GM19372 (cell line): ENCODE results near the gene PTPRM.

Source experiments
- ATAC-seq: cut with Tn5 transposase; IDR thresholded peaks from one replicate; pipeline ENCODE4 v1.9.1; 2021; ENCODE audit warnings: mild to moderate bottlenecking, low read depth, moderate library complexity; ENCODE audit not compliant: unreplicated experiment

The PTPRM gene

GRCh38 chr18:8177330-8178016 lies 610.4 kb downstream of the PTPRM start:
- ATAC-seq: no peak

DNA sequence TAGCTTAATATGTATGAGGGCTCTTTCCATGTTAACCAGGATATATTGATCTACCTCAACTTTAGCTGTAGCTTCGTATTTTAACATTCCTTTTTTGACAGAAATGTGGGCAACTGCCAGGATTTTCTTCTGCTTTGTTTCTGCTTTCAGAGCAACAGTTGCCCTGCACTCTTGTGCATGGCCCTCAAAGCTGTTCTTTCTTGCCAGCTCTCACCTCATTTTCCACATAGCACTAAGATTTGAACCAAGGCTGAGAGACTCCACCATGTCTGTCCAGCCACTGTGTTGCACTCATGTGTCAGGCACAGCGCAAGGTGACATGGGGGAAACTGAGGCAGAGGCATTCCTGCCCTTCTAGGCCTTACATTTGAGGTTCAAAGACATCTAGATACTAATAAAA lies 619.3 kb downstream of the PTPRM start:
- no peak for ATAC-seq

- ATAC-seq: no peak
Measured at GRCh38 chr18:8188184-8188583, 621.1 kb downstream of the PTPRM start.

GRCh38 chr18:8190980-8191379 lies 623.9 kb downstream of the PTPRM start:
- ATAC-seq: no peak

DNA sequence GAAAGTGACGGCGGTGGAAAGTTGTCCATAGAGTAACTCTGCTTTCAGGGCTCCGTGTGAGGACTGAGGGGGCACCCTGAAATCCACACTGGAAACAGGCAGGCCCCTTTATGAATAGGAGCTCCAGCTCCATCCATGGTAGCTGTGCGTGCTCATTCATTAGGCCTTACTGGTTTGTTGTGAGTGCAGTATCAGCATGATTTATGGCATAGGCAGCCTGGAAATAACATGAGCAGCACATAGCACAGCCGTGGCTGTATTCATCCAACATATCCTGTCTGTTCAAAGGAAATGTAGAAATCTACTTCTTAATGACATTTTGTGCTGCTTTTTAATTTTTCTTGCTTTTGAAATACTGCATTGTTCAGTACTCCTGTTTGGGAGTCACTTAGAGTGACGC lies 627.3 kb downstream of the PTPRM start:
- ATAC-seq: no peak

DNA sequence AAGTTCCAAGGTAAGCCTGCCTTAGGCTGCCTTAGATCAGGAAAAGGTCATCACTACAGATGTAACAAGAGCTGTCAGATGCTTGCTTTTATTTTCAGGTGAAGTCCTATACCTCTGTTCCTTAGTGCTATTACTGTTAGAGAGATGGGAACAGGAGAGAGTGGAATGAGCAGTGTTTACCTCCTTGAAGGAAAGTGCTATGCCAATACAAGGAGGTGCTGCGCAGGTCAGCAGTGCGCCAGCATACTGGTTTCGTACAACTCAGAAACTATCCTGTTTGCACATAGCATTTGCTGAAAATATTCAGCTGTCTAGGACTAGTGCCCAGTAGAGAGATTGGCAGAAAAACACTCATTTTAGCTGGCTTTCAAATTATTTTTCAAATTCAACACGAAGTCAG lies 629.1 kb downstream of the PTPRM start:
- ATAC-seq: no peak

- no peak for ATAC-seq
Measured at GRCh38 chr18:8197499-8197898, 630.4 kb downstream of the PTPRM start.

- no peak for ATAC-seq
Measured at GRCh38 chr18:8207996-8208395, 640.9 kb downstream of the PTPRM start.

DNA sequence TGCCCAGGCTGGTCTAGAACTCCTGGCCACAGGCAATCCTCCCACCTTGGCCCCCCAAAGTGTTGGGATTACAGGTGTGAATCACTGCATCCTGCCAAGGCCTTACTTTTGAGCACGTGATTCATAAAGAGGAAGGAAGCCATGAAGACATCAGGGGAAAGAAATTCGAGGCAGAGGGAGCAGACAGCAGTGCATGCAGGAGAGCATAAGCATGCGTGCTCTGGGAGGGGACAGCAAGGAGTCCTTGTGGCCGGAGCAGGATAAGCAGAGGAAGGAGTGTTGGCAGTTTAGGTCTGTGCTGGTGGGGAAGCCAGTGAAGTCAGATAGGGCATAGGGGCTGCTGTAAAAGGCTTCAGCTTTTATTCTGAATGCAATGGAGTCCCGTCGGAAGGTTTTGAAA lies 641.6 kb downstream of the PTPRM start:
- no peak for ATAC-seq

DNA sequence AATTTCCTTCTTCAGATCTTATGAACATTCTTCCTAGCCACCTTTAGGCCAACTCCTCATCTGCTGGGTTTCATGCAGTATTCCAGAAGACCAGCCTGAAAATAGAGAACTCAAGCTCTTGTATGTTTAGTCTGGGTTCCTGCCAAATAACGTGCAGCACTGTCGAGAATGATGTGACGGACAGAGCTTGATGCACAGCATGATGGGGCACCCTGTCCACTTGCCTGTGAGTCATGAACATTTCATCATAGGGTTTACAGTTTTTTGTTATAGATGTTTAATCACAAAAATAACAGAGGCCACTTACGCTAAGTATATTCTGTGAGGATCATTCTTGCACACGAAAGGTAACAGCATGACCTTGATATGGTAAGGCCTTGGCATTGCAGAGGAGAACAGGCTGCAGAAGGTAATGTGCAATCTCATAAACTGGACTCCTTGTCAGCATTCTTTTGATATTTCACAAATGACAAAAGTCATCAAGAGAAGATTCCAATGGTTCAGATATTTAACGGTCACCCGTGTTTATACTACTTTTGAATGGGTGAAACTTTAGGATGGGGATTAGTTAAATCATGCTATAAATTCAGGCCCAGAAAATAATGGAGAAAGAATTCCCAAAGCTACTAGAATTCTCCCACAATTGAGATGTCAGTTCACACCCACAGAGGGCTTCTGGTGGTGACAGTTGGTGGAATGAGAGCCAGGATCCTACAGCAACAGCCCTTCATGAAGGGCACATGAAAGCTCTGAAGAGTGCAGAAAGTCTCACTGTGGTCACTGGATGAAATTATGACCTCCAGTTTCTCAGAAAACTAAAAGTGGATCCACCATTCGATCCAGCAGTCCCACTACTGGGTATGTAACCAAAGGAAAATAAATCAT lies 646.0 kb downstream of the PTPRM start:
- ATAC-seq: no peak

DNA sequence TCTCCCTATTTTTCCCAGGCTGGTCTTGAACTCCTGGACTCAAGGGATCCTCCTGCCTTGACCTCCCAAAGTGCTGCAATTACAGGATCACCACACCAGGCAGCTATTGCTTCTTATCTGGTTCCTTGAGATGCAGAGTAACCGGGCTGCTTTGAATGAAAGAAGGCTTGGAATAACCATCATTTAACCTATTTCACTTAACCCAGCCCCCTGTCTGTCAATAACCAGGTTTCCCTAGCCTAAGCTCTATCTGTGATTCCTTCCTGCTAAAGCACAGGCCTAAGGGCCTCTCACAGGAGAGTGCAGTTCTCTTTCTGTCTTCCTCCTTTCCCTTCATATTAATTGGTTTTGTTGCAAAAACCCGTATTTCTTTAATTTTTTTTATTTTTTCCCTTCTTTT lies 648.6 kb downstream of the PTPRM start:
- ATAC-seq: no peak

- ATAC-seq: no peak
Measured at GRCh38 chr18:8217051-8217564, 650.0 kb downstream of the PTPRM start.

DNA sequence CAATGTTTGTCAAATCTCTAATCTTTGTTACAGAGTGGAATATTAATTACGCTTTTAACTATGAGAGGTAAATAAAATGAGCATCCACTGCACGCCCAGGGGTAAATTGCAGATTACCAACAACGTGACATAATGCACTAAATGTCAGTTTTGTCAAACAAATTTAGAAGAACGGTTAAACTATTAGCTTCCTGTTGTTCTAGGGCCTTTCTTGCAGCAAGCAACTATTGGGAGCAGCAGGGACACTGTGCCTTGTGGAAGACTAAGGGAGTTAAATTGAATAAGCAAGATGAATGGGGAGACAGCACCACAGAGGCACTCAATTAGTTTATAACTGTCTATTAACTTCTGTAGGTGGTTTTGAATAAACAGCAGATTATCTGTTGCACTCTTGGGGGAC lies 651.1 kb downstream of the PTPRM start:
- ATAC-seq: no peak

- no peak for ATAC-seq
Measured at GRCh38 chr18:8221452-8221851, 654.3 kb downstream of the PTPRM start.

DNA sequence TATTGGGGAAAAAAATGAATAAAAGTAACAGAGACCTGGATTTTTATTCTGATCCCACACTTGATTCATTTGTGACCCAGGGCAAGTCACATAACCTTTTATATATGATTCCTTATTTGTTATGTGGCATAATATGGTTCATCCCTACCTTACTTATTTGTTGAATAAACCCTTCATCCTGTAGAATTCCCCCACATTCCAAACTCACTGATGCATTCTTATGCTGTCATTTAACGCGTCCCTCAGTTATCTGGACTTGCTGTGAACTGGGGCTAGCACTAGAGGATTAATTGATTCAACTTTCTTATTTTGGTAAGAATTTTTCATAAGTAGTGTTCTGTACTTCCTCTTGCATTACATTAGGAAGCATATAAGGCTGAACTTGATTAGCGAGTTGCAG lies 657.5 kb downstream of the PTPRM start:
- no peak for ATAC-seq

DNA sequence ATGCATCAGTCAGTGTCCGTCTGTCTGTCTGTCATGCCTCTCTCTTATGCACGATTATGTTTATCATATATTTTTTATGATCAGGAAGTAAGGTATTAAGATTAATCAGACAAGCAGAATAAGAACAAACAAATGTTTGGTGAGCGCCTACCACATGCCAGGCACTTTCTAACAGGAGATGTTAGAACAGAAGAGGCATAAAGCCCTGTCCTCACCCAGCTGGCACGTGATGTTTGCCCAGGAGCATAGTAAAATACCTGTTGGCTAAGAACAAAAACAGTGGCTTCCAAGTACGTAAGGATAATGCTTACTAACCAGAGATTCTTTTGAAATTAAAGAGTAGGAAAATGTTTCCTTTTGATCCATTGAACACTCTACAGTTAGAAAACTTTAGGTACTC lies 661.9 kb downstream of the PTPRM start:
- no peak for ATAC-seq

DNA sequence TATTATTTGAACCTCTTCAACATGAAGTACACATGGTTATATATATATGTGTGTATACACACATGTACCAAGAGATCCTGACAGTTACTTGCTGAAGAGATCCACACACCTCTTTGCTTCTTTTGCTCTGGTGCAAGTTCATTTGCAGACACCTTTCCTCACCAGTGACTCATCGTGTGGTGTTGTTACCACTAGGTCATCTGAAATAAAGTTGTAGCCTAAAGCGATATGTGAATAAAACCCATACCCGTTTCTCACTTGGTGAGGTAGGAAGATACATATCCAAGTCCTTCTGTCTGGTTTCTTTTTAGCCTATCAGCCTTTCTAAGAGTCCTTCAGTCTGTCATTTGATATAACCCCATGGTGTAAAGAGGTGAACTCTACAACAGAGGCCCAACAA lies 662.7 kb downstream of the PTPRM start:
- ATAC-seq: no peak

- ATAC-seq: no peak
Measured at GRCh38 chr18:8231316-8231715, 664.2 kb downstream of the PTPRM start.

- ATAC-seq: no peak
Measured at GRCh38 chr18:8232791-8233190, 665.7 kb downstream of the PTPRM start.

DNA sequence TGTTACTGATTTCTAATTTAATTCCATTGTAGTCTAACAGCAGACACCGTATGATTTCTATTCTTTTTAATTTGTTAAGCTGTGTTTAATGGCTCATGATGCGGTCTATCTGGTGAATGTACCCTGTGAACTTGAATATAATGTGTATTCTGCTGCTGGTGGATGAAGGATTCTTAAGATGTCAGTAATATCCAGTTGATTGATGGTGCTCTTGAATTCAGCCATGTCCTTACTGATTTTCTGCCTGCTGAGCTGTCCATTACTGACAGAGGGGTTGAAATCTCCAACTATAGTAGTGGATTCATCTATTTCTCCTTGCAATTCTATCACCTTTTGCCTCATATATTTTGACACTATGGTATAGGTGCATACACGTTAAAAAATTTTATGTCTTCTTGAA lies 668.8 kb downstream of the PTPRM start:
- no peak for ATAC-seq

- no peak for ATAC-seq
Measured at GRCh38 chr18:8238507-8238906, 671.4 kb downstream of the PTPRM start.

DNA sequence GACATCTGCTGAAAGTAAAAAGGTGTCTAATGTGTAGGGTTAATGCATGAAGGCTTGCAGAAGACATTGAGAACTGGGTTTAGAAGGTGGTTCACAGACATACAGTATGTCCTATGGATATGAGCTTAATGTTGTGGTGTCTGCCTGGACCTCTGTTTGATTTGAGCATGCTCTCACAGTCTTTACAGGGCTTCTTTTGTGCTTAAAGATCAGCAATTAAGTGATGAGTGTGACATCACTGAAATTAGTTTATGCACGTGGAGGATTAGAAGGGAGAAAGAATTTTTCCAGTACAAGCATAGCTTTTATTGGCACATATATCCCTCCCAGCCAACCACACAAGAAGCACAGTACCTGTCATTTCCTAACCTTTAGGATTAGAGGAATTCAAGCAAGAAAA lies 674.6 kb downstream of the PTPRM start:
- ATAC-seq: no peak
